GM19397 (cell line): Measurements from ENCODE around the gene LEMD2.

Experiments
- ATAC-seq: cut with Tn5 transposase; IDR thresholded peaks from one replicate; pipeline ENCODE4 v1.9.1; 2021; ENCODE audit warnings: mild to moderate bottlenecking, moderate library complexity; ENCODE audit not compliant: unreplicated experiment

The LEMD2 gene

DNA sequence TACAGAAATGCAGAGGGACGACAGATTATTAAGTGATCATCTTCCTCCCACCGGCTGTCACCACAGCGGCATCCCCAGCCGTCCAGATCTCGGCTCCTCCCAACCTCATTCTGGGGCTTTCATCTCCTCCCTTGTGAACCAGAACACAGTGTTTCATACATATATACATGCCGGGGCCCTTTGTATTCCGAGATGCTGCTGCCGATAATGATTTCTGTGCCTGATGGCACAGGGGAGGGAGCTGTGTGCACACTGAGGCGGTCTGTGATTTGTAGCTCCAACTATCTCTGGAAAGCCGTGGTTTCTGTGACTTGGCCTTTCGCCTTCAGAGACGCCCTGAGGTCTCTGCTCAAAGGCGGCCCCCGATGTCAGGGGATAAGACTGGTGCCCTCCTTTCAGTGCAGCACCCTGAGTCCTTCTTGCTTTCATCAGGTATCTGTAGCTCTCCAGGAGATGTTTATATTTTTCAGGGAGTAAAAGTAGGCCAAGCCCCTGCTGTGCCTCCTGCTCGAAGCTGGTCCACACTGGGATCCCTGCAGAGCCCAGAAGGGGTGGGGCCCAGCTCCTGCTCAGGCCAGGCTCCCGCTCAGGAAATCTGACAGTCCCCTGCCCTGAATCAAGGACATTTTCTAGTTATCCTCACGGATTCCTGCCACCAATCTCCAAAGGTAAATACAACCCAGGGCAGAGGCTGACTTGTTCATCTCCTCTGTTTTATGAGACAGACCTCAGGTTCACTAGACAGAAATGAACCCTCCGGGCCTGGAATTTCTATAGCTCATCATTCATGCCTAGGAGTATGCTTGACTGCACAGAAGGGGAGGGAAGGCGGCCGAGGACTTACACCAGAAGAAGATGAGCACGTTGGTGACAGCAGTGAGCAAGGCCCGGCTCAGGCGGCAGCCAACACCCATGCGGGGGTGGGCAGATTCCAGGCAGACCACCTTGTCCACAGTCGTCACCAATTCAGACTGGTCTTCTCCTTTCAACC, 11.2 kb downstream of the LEMD2 start:
- ATAC-seq = no peak

DNA sequence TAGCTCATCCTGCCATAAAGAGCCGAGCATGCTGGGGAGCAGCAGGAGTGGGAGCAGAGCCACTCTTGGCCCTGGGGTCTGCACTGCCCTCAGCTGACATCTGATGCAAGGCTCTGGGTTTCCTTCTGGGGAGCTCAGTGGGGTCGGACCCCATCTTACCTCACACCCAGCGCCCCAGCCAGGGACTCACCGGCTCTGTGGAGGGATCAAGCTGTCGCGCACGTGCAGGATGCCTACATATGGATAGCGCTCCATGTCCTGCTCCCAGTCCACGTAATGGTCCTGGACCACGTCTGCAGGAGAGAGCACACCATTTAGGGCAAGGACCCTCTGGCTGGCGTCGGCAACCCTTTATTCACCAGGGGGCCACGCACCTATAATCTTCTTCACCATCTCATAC, 12.2 kb downstream of the LEMD2 start:
- ATAC-seq = no peak

DNA sequence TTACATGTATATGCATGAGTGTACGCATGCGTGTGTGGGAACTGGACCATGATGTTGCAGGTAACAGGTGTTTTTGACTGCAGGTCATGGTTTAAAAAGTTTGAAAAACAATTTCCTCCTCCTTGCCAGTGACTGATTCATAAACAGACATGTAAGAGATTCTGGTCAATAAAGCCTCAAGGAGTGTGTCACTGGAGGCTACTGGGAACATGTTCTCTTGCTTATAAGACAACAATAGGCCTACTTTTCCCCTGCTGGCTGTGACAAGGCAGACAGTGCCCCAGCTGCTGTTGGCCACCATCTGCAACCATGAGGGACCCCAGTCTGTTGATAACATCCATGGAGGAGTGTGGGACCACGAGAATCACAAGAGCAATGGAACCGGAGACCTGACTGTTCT, 12.7 kb downstream of the LEMD2 start:
- ATAC-seq = no peak

- no peak for ATAC-seq
Measured at GRCh38 chr6:33774774-33775173, 14.2 kb downstream of the LEMD2 start.

DNA sequence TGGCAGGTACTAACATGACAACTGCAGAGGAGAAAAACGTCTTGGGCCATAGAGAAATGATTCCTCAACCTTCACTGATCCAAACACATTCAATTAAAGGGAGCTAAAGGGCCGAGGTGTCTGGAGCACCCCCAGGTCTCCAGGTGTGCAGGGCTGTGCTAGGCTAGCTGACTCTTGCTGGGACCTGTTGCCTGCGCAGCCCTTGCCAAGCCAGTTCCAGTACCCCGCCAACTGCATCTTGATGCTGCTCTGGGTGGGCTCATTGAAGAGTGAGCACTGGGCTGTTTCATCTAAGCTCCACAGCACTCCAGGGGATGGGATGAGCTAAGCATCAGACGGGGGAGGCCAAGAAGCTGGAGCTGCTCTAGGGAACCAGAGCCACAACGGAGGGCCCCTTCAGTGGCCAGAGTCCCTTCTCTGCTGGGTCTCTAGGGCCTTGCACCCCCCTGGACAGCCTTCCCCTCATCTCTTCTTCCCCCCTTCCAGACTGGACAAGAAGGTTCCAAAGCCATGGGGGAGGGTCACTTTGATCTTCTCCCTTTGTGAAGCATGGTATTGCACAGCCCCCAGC, 15.9 kb downstream of the LEMD2 start:
- ATAC-seq = no peak

- no peak for ATAC-seq
Measured at GRCh38 chr6:33772082-33772830, 16.7 kb downstream of the LEMD2 start.

GRCh38 chr6:33771146-33772081, 17.5 kb downstream of the LEMD2 start:
- ATAC-seq = no peak

GRCh38 chr6:33770833-33771145, 18.1 kb downstream of the LEMD2 start:
- ATAC-seq = no peak

- no peak for ATAC-seq
Measured at GRCh38 chr6:33770124-33770832, 18.7 kb downstream of the LEMD2 start.

GRCh38 chr6:33769248-33769821, 19.6 kb downstream of the LEMD2 start:
- no peak for ATAC-seq

GRCh38 chr6:33768644-33769120, 20.2 kb downstream of the LEMD2 start:
- no peak for ATAC-seq

DNA sequence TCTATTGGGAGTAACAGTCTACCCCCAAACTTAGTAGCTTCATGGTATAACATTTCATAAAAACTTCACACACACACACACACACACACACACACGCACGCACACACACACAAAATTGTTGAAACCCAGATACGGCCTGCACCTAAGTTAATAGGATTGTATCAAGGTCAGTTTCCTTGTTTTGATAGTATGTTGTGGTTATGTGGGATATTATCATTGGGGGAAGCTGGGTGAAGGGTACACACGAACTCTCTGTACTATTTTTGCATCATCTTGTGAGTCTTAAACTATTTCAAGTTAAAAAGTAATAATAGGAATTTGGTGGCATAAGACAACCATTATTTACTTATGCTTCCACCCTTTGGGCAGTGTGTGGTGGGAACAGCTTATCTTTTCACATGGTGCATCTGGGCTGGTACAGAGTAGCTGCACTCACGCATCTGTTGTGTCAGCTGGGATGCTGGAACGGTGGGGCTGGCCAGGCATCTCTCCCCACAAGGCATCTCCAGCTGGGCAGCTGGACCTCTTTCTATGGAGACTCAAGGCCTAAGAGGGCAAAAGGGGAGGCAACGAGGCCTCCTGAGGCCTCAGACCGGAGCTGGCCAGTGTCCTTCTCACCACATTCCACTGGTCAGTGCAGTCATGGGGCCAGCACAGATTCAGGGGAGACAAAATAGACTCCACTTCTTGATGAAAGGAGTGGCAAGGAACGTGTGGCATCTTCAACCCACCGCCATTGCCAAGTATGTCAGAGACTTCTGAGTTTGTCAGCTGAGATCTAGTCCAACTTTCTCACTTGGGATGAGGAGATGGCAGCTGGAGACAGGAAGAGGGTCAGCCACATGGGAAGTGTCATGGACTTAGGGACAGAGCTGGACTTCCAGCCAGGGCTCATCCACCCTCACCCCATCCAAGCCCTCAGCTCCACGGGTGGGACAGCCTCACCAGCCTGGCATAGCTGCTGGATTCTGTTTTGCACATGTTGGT, 21.7 kb downstream of the LEMD2 start:
- ATAC-seq = no peak

DNA sequence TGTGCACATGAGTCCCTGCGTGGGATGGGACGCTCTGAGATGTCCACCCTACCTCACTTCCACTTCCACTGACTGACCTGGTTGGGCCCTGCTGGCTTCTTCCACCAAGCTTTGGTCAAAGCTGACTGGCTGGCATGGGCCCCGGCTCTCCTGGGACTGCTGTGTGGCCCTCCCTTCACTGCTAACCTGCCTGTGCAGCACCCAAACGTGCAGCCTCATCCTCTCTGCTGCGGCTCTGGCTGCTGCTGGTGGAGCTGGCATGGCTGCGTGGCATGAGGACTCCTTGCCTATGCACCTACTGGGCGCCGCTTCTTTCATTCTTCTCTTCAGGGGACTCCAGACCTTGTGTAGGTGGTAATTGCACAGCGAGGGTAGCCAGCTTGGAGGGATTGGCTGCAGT, 23.6 kb downstream of the LEMD2 start:
- ATAC-seq = no peak

DNA sequence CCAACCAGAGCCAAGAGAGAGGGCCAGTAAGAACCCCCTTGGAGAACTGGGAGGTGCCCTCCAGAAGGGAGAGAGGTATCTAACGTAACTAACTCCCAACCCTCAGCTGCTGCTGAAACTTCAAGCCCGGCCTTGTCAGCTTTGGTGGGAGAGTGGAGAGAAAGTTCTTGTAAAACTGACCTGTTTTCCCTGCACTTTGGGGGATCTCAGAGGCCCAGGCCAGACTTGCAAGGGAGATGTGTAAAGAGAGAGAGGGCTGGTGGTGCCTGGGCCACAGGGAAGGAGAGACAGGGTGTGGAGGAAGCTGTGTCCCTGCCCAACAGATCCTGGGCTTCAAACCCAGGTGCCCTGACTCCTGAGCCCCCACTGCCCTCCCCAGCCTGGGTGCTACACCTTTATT, 24.9 kb downstream of the LEMD2 start:
- no peak for ATAC-seq

- ATAC-seq = no peak
Measured at GRCh38 chr6:33763483-33763882, 25.4 kb downstream of the LEMD2 start.

DNA sequence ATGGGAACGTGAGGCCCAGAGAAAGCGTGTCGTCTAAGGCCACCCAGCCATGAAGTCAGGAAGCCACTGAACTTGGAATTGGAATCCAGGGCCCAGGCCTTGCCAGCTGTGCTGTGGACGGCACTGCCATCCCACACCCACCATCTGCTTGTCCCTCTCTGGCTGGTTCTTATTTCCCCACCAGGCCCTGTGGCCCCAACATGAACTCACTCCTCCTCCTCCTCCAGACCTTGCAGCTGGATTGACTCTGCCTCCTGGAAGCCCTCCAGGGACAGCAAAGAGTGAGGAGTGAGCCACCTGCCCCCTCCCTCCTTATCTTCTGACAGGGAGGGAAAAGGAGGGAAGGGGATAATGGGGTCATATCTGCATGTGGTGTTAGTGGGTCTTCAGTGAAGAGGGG, 26.2 kb downstream of the LEMD2 start:
- ATAC-seq = no peak

DNA sequence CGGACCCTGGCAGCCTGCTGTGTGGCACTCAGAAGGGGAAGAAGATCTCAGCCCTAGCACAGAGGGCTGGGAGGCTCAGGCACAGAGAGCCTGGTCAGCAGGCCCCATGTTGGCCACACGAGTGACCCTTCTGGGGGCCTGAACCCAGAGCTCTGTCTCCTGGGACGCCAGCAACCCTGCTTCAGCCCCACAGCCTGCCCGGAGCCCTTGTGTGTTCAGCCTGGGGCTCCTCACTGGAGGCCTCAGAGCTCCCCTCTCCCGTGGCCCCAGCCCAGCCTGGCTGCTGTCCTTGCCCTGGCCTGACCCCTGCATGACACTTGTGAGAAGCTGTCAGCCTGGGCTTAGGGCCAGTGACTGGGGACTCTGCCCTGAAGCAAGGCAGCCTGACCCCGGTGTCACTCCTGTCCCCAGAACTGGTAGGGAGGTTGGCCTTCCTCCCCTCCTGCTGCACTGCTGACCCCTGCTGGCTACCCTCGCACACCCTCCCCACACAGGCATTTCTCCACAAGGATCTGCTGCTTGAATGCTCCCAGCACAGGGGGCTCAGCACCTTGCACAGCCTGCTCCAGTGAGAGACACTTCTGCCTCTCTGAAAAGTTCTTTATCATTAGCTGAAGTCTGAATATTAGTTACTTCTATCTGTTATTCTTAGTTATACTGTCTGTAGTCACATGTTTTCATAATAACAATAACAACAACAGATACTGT, 26.9 kb downstream of the LEMD2 start:
- ATAC-seq = no peak

GRCh38 chr6:33761581-33761921, 27.4 kb downstream of the LEMD2 start:
- ATAC-seq = no peak
